Neural cell (in vitro differentiated cells): ENCODE measurements around the gene SEMG2.

Experiments
- CTCF ChIP-seq: fragments of 450-650 bp; IDR thresholded peaks from 2 replicates; pipeline ENCODE4 v1.5.1; 2014; ENCODE audit warnings: antibody characterized with exemption, mild to moderate bottlenecking, moderate library complexity; ENCODE audit not compliant: poor library complexity, severe bottlenecking
- EP300 ChIP-seq: fragments of 450-650 bp; conservative IDR thresholded peaks from 2 replicates; pipeline ENCODE4 v1.6.1; 2014; ENCODE audit warnings: antibody characterized with exemption, mild to moderate bottlenecking, moderate library complexity; ENCODE audit not compliant: poor library complexity, severe bottlenecking
- EZH2 ChIP-seq: fragments of 200-600, 300-800 bp; shearing (Covaris generic), sonication (generic); IDR thresholded peaks from 2 replicates; pipeline ENCODE4 v1.6.1; 2014; ENCODE audit warnings: antibody characterized with exemption, low read length, borderline replicate concordance, mild to moderate bottlenecking; ENCODE audit not compliant: insufficient read depth, poor library complexity, severe bottlenecking
- MXI1 ChIP-seq: fragments of 450-650 bp; conservative IDR thresholded peaks from 2 replicates; pipeline ENCODE4 v1.6.1; 2014; ENCODE audit warnings: antibody characterized with exemption, mild to moderate bottlenecking; ENCODE audit not compliant: poor library complexity, severe bottlenecking
- POLR2AphosphoS5 ChIP-seq: IDR thresholded peaks from 2 replicates; pipeline ENCODE4 v1.6.1; 2012
- RAD21 ChIP-seq: fragments of 450-650 bp; conservative IDR thresholded peaks from 2 replicates; pipeline ENCODE4 v1.6.1; 2014; ENCODE audit warnings: antibody characterized with exemption, mild to moderate bottlenecking, moderate library complexity
- SMC3 ChIP-seq: fragments of 450-650 bp; conservative IDR thresholded peaks from 2 replicates; pipeline ENCODE4 v1.6.1; 2014; ENCODE audit warnings: antibody characterized with exemption, mild to moderate bottlenecking, moderate library complexity; ENCODE audit not compliant: poor library complexity
- TAF1 ChIP-seq: IDR thresholded peaks from 2 replicates; pipeline ENCODE4 v1.6.1; 2012; ENCODE audit warnings: low read depth
- TF ChIP-seq, protein P1 (sequence below): IDR thresholded peaks from 2 replicates; pipeline ENCODE4 v1.6.1; 2012; ENCODE audit warnings: borderline replicate concordance

DNA sequence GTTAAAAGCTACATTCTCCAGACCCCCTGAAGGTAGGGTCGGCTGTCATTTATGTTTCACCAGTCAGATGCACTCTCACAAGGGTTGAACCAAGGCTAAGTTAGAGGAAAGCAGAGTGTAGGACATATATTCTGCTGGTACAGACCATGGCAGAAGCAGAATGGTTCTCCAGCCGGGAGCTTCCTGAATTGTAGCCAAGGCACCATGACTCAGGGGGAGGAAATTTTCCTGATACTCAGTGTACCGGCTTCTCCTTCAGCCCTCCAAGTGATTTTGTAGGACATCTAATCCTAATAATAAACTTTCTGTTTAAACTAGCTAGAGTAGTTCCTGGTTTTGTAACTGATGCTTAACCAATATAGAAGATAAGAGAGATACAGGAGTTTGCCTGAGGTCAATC is 47.4 kb downstream of the SEMG2 start:
- no peak for TF ChIP-seq RAD21
- no peak for TF ChIP-seq EZH2
- TF ChIP-seq, protein P1, sequence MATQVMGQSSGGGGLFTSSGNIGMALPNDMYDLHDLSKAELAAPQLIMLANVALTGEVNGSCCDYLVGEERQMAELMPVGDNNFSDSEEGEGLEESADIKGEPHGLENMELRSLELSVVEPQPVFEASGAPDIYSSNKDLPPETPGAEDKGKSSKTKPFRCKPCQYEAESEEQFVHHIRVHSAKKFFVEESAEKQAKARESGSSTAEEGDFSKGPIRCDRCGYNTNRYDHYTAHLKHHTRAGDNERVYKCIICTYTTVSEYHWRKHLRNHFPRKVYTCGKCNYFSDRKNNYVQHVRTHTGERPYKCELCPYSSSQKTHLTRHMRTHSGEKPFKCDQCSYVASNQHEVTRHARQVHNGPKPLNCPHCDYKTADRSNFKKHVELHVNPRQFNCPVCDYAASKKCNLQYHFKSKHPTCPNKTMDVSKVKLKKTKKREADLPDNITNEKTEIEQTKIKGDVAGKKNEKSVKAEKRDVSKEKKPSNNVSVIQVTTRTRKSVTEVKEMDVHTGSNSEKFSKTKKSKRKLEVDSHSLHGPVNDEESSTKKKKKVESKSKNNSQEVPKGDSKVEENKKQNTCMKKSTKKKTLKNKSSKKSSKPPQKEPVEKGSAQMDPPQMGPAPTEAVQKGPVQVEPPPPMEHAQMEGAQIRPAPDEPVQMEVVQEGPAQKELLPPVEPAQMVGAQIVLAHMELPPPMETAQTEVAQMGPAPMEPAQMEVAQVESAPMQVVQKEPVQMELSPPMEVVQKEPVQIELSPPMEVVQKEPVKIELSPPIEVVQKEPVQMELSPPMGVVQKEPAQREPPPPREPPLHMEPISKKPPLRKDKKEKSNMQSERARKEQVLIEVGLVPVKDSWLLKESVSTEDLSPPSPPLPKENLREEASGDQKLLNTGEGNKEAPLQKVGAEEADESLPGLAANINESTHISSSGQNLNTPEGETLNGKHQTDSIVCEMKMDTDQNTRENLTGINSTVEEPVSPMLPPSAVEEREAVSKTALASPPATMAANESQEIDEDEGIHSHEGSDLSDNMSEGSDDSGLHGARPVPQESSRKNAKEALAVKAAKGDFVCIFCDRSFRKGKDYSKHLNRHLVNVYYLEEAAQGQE: no peak
- no peak for TF ChIP-seq SMC3
- no peak for TF ChIP-seq POLR2AphosphoS5
- no peak for TF ChIP-seq CTCF
- TF ChIP-seq EP300: no peak
- no peak for TF ChIP-seq TAF1
- no peak for TF ChIP-seq MXI1
